CD4-positive, alpha-beta T cell (primary cell): ENCODE results near the gene KIF5A. TPM values are rescaled to one million over a fixed set of nuclear protein-coding genes. Genes with fewer than 3 reads are reported as not detected.
A peak's percentile ranks its signal among the peaks of the same experiment; 100 is the strongest.

Experiments
- ATAC-seq: fragments of 200-7000 bp; cut with Tn5 transposase; one replicate; pipeline ENCODE4 v1.10.0; 2022; ENCODE audit warnings: mild to moderate bottlenecking; ENCODE audit not compliant: poor library complexity
- CTCF ChIA-PET: fragments of 350-600 bp; sonication (Branson Sonifier 250); formaldehyde crosslinking; loops from one replicate; lab custom pipeline; 2021; ENCODE audit warnings: antibody characterized with exemption, inconsistent platforms; lab: Charles Lee
- POLR2A ChIA-PET: fragments of 350-600 bp; sonication (Branson Sonifier 250); formaldehyde crosslinking; loops from one replicate; lab custom pipeline; 2021; ENCODE audit warnings: antibody characterized with exemption, inconsistent platforms; lab: Charles Lee
- DNase-seq, 14 experiments: peaks; one replicate each; pipeline ENCODE4 v3.0.0-alpha.2; 2013 to 2020; ENCODE audit warnings: mixed read lengths in 2 of 14
- H3K27ac ChIP-seq, 2 donors: one replicate each; pipeline versions ENCODE4 v1.5.1 to v1.7.0; 2013; ENCODE audit warnings: low read length in 2 of 2, low read depth in 1 of 2, mild to moderate bottlenecking in 1 of 2
- H3K27me3 ChIP-seq, 2 experiments: 1 replicate in 1 of 2; 2 replicates in 1 of 2; pipeline versions ENCODE4 v1.6.1 to v1.7.0; 2013; ENCODE audit warnings: low read length in 2 of 2, control low read depth in 1 of 2, mild to moderate bottlenecking in 1 of 2, moderate library complexity in 1 of 2; ENCODE audit not compliant: insufficient read depth in 2 of 2, control insufficient read depth in 1 of 2
- H3K36me3 ChIP-seq: one replicate; pipeline ENCODE4 v1.6.1; 2013; ENCODE audit warnings: low read length, control low read depth; ENCODE audit not compliant: insufficient read depth
- H3K4me1 ChIP-seq: one replicate; pipeline ENCODE4 v1.6.1; 2013; ENCODE audit warnings: low read length, control low read depth; ENCODE audit not compliant: insufficient read depth
- H3K4me3 ChIP-seq: one replicate; pipeline ENCODE4 v1.5.1; 2013; ENCODE audit warnings: mild to moderate bottlenecking, low read length, moderate library complexity
- H3K9me3 ChIP-seq, 2 experiments: 1 replicate in 1 of 2; 2 replicates in 1 of 2; pipeline versions ENCODE4 v1.6.1 to v1.7.0; 2013; ENCODE audit warnings: low read length in 2 of 2, mild to moderate bottlenecking in 2 of 2, control low read depth in 1 of 2, moderate library complexity in 1 of 2; ENCODE audit not compliant: control insufficient read depth in 1 of 2, insufficient read depth in 1 of 2
- H3K27ac Mint-ChIP-seq: one replicate; pipeline ENCODE4 v1.8.0; 2020; ENCODE audit warnings: mixed read lengths
- H3K27me3 Mint-ChIP-seq: one replicate; pipeline ENCODE4 v1.8.0; 2021; ENCODE audit warnings: mixed read lengths
- H3K36me3 Mint-ChIP-seq: one replicate; pipeline ENCODE4 v1.8.0; 2021; ENCODE audit warnings: low read depth, mixed read lengths
- H3K4me1 Mint-ChIP-seq: one replicate; pipeline ENCODE4 v1.8.0; 2021; ENCODE audit warnings: low read depth, mixed read lengths
- H3K4me3 Mint-ChIP-seq: one replicate; pipeline ENCODE4 v1.8.0; 2020; ENCODE audit warnings: mild to moderate bottlenecking, mixed read lengths
- H3K9me3 Mint-ChIP-seq: one replicate; pipeline ENCODE4 v1.8.0; 2020; ENCODE audit warnings: mixed read lengths
- CTCF ChIP-seq: fragments of 200-600 bp; IDR thresholded peaks from one replicate; pipeline ENCODE4 v1.8.0; 2022; ENCODE audit warnings: antibody characterized with exemption, mild to moderate bottlenecking
- intact Hi-C, 2 experiments: fragments of 100-400 bp; cut with DNase I in 1 of 2; cut with micrococcal nuclease in 1 of 2; formaldehyde crosslinking; loops; one replicate each; pipeline versions ENCODE4 v1.15.1 to v1.9.0; 2023 to 2025; cut with DNase I, micrococcal nuclease
- total RNA-seq, 174 experiments: library from RNA in 2 of 174; stranded (reverse) in 2 of 174; gene quantifications; one replicate each; pipeline ENCODE4 v1.2.3 and lab custom pipeline; 2021 to 2026

Gene KIF5A
- total RNA-seq, 2 experiments from 2014 or later, result 0.39 to 0.47 TPM

GRCh38 chr12:57523706-57524614 is 25.9 kb upstream of the KIF5A start:
- no peaks in the 10 kb centered on the region for H3K9me3 ChIP-seq
- Mint-ChIP-seq H3K9me3 (no peaks in the 10 kb centered on the region), H3K4me1 (peaks cover 47% of the 10 kb centered on the region), H3K27me3 (no peaks in the 10 kb centered on the region), H3K36me3 (peaks cover 72% of the 10 kb centered on the region), H3K4me3 (peak overlapping the region; percentile 95), H3K27ac (peak overlapping the region; percentile 100)
- H3K27me3 ChIP-seq, result no peaks in the 10 kb centered on the region
- no peak for ATAC-seq
- H3K4me1 ChIP-seq, result peaks cover 67% of the 10 kb centered on the region
- intact Hi-C loops, result loop anchor here (1.0 to 5.0 kb wide), 4 partner anchors 21 to 418 kb away; partner anchors contain the start of genes ATP23 (in 1 of the 2), CDK4 (in 1 of the 2) and DCTN2 (in 1 of the 2)
- POLR2A ChIA-PET, result interaction anchor here (1.0 to 2.1 kb wide), 4 partner anchors 22 to 94 kb away, joined by 3 to 11 read pairs (median 5); partner anchors contain the start of gene DCTN2
- CTCF ChIA-PET, result interaction anchor here (1.1 to 1.4 kb wide), 4 partner anchors 22 to 65 kb away, joined by 3 to 4 read pairs (median 3); no protein-coding TSS in a partner anchor
- H3K36me3 ChIP-seq, result peaks cover 46% of the 10 kb centered on the region
- H3K4me3 ChIP-seq, result peak overlapping the region; percentile 67
- peak in 2 of 14 experiments; percentile 60 to 68 for DNase-seq
- no peak for TF ChIP-seq CTCF
- peak overlapping the region; percentile 71 for H3K27ac ChIP-seq

GRCh38 chr12:57524814-57525614 is 24.8 kb upstream of the KIF5A start:
- peaks cover 56% of the 10 kb centered on the region for H3K4me1 ChIP-seq
- no peaks in the 10 kb centered on the region for H3K27me3 ChIP-seq
- H3K27ac ChIP-seq, result no peak overlapping the region
- DNase-seq (peak in 1 of 14 experiments; percentile 30), ATAC-seq (no peak)
- ChIA-PET CTCF (interaction anchor here (1.1 to 1.2 kb wide), 3 partner anchors 21 to 66 kb away, joined by 3 to 4 read pairs (median 3); no protein-coding TSS in a partner anchor), POLR2A (interaction anchor here (1.6 to 2.1 kb wide), 2 partner anchors 21 to 44 kb away, joined by 5 to 11 read pairs; partner anchors contain the start of gene DCTN2)
- no peaks in the 10 kb centered on the region for H3K9me3 ChIP-seq
- intact Hi-C loops, result loop anchor here in 1 of 2 experiments (5.0 kb wide), 2 partner anchors 227 to 417 kb away; partner anchors contain the start of genes ATP23 and CDK4
- H3K9me3 Mint-ChIP-seq, result no peaks in the 10 kb centered on the region
- H3K4me3 ChIP-seq, result no peak overlapping the region
- H3K27me3 Mint-ChIP-seq, result no peaks in the 10 kb centered on the region
- H3K36me3 Mint-ChIP-seq, result peaks cover 75% of the 10 kb centered on the region
- peak overlapping the region; percentile 95 for H3K4me3 Mint-ChIP-seq
- no peak for TF ChIP-seq CTCF
- H3K36me3 ChIP-seq, result peaks cover 55% of the 10 kb centered on the region
- H3K4me1 Mint-ChIP-seq, result peaks cover 40% of the 10 kb centered on the region
- peak overlapping the region; percentile 100 for H3K27ac Mint-ChIP-seq
